Peyer's patch (tissue), 4 donors: ENCODE results near the gene KCNN1. TPM values are rescaled to one million over a fixed set of nuclear protein-coding genes. Genes with fewer than 3 reads are reported as not detected.

ENCODE experiments used
- DNase-seq, 3 donors: peaks; one replicate each; pipeline ENCODE4 v3.0.0-alpha.2; 2017 to 2019
- H3K27ac ChIP-seq, 4 donors: fragments of 200-600 bp; sonication (generic); one replicate each; pipeline ENCODE4 v1.5.1; 2016 to 2019
- H3K27me3 ChIP-seq, 2 donors: fragments of 200-600 bp; sonication (generic); one replicate each; pipeline ENCODE4 v1.5.1; 2019
- H3K36me3 ChIP-seq, 3 donors: fragments of 200-600 bp; sonication (generic); one replicate each; pipeline ENCODE4 v1.5.1; 2016 to 2019
- H3K4me1 ChIP-seq, 4 donors: fragments of 200-600 bp; sonication (generic); one replicate each; pipeline ENCODE4 v1.5.1; 2016 to 2019
- H3K4me3 ChIP-seq, 4 donors: fragments of 200-600 bp; sonication (generic); 1 replicate in 3 of 4; 2 replicates in 1 of 4; pipeline ENCODE4 v1.5.1; 2016 to 2019; ENCODE audit warnings: mild to moderate bottlenecking in 1 of 4
- H3K9me3 ChIP-seq, 4 donors: fragments of 200-600 bp; sonication (generic); one replicate each; pipeline ENCODE4 v1.5.1; 2016 to 2019; ENCODE audit warnings: mild to moderate bottlenecking in 1 of 4
- POLR2A ChIP-seq, 2 donors: fragments of 450-650 bp; IDR thresholded peaks; one replicate each; pipeline ENCODE4 v1.5.1; 2017; ENCODE audit warnings: antibody characterized with exemption in 2 of 2, mild to moderate bottlenecking in 2 of 2, moderate library complexity in 2 of 2
- total RNA-seq, 4 donors: library from RNA; depleted of rRNA; stranded (reverse); fragments of >200 nt; gene quantifications; one replicate each; pipeline ENCODE4 v1.1.0, GENCODE V29; 2016
- TF ChIP-seq, protein P1 (sequence below), 6 experiments: fragments of 450-650 bp in 4 of 6; fragments of 200-600 bp in 2 of 6; sonication (generic) in 1 of 6; IDR thresholded peaks; one replicate each; pipeline ENCODE4 v1.5.1; 2017 to 2019; ENCODE audit warnings: antibody characterized with exemption in 6 of 6, mild to moderate bottlenecking in 3 of 6, moderate library complexity in 1 of 6

Gene KCNN1
- total RNA-seq, 4 donors from 2014 or later, result not detected

DNA sequence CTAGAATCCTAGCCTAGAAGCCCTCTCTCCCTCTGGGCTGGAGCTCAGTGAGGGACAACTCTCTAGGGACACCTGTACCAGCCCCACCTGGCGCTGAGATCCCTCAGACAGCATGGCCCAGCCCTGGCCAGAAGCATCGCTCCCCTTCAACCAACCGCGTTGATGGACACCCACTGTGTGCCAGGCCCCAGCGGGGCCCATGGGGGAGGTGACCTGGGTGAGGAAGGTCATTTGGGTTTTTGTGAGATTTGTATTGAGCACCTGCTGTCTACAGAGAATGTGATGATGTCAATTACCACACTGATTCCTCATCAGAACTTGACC is 31.9 kb downstream of the KCNN1 start:
- H3K4me1 ChIP-seq, result peaks cover 0 to 23% (median 5%) of the 10 kb centered on the region in 4 donors
- no peaks in the 10 kb centered on the region for H3K27me3 ChIP-seq
- DNase-seq, result no peak
- H3K4me3 ChIP-seq, result no peak overlapping the region
- H3K36me3 ChIP-seq, result no peaks in the 10 kb centered on the region
- no peaks in the 10 kb centered on the region for H3K9me3 ChIP-seq
- H3K27ac ChIP-seq, result no peak overlapping the region
- TF ChIP-seq POLR2A (IDR thresholded peaks at IDR 0.05), result no peak
- TF ChIP-seq, protein P1, sequence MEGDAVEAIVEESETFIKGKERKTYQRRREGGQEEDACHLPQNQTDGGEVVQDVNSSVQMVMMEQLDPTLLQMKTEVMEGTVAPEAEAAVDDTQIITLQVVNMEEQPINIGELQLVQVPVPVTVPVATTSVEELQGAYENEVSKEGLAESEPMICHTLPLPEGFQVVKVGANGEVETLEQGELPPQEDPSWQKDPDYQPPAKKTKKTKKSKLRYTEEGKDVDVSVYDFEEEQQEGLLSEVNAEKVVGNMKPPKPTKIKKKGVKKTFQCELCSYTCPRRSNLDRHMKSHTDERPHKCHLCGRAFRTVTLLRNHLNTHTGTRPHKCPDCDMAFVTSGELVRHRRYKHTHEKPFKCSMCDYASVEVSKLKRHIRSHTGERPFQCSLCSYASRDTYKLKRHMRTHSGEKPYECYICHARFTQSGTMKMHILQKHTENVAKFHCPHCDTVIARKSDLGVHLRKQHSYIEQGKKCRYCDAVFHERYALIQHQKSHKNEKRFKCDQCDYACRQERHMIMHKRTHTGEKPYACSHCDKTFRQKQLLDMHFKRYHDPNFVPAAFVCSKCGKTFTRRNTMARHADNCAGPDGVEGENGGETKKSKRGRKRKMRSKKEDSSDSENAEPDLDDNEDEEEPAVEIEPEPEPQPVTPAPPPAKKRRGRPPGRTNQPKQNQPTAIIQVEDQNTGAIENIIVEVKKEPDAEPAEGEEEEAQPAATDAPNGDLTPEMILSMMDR (IDR thresholded peaks at IDR 0.05), result no peak

DNA sequence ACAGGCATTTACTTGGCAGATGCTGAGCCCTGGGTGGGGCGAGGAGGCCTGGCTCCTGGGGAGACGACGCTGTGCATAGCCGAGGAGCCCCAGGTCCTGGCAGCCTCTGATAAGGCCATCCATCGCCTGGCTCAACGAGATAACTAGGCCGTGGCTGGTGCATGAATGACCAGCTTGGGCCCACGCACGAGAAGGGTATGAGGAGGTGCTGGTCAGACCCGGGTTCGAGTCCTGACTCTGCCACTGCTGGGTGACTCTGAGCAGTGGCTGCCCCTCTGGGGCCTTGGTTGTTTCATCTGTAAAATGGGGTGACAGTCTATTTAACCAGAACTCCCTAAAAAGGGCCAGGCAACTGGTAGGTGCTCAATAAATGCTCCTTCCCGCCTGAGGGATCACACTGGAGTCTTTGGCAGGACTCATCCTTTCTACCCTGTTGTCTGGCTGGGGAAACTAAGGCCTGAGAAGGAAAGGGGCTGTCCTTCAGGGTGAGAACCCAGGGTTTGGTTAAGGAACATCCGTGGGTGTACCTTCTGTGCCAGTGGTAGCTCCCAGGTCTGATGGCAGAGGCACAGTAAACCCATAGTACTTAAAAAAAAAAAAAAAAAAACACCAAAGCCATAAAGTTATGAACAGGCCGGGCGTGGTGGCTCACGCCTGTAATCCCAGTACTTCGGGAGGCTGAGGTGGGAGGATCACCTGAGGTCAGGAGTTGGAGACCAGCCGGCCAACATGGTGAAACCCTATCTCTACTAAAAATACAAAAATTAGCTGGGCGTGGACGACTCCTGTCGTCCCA is 33.0 kb downstream of the KCNN1 start:
- H3K4me1 ChIP-seq, result peaks cover 0 to 23% (median 5%) of the 10 kb centered on the region in 4 donors
- DNase-seq, result no peak
- TF ChIP-seq, protein P1 (IDR thresholded peaks at IDR 0.05), result no peak
- H3K9me3 ChIP-seq, result no peaks in the 10 kb centered on the region
- no peaks in the 10 kb centered on the region for H3K36me3 ChIP-seq
- H3K27me3 ChIP-seq, result no peaks in the 10 kb centered on the region
- peak overlapping the region; percentile 89 to 97 (median 90) for H3K27ac ChIP-seq
- H3K4me3 ChIP-seq, result no peak overlapping the region

DNA sequence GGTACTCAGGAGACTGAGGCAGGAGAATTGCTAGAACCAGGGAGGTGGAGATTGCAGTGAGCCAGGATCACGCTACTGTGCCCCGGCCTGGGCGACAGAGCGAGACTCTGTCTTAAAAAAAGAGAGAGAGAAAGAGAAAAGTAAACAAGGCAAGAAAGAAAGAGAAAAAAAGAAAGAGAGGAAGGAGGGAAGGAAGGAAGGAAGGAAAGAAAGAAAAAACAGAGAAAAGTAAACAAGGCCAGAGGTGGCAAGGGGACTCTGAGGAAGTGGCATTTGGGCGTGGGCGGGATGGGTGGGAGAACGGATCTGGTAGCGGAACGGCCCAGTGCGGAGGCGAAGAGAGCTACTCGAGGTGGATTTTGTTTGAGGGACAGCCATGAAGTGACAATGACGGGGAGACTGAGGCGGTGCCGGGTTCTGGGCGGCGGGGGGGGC is 33.6 kb downstream of the KCNN1 start:
- Histone ChIP-seq H3K27me3 (no peaks in the 10 kb centered on the region), H3K9me3 (no peaks in the 10 kb centered on the region), H3K4me3 (peak overlapping the region; percentile 70 to 96 (median 90)), H3K4me1 (peaks cover 0 to 23% (median 5%) of the 10 kb centered on the region in 4 donors), H3K27ac (peak overlapping the region; percentile 89 to 97 (median 90)), H3K36me3 (no peaks in the 10 kb centered on the region)
- TF ChIP-seq POLR2A (IDR thresholded peaks at IDR 0.05), result no peak
- TF ChIP-seq, protein P1 (IDR thresholded peaks at IDR 0.05), result no peak
- DNase-seq, result no peak

DNA sequence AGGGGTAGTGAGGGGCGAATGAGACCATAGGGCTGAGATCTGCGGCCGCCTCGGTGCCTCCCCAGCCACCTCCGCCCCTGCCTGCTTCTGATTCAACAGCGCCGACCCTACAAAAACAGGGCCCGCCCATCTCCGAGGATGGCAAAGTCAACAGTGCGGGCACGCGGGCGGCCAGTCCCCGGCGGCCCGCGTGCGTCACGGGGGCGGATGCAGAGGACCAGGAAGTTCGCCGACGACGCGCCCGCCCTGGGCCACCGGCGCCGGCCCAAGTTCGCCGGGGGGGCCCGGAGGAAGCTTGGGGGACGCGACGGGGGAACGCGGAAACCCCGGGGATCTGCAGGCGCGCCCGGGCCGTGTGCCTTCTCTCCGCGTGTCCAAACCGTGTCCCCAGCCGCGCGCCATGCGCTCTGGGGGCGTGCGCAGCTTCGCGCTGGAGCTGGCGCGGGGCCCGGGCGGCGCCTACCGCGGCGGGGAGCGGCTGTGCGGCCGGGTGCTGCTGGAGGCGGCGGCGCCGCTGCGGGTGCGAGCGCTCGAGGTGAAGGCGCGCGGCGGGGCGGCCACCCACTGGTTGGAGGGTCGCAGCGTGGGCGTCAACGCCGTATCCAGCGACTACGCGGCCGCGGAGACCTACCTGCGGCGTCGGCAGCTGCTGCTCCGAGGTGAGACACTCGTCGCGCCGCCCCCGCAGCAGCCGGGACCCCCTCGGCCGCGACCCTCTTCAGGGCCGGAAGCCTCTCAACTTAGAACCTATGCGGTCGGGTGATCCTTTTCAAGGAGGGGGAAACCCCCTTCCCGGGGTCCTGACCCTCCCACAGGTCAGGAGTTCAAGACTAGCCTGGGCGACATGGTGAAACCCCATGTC is 34.2 kb downstream of the KCNN1 start:
- peak overlapping the region; percentile 70 to 96 (median 90) for H3K4me3 ChIP-seq
- TF ChIP-seq, protein P1 (IDR thresholded peaks at IDR 0.05), result peak in 1 of 6 experiments; percentile 2
- TF ChIP-seq POLR2A (IDR thresholded peaks at IDR 0.05), result peak; percentile 72 to 74
- no peaks in the 10 kb centered on the region for H3K27me3 ChIP-seq
- peak overlapping the region; percentile 89 to 97 (median 90) for H3K27ac ChIP-seq
- H3K4me1 ChIP-seq, result peaks cover 0 to 23% (median 5%) of the 10 kb centered on the region in 4 donors
- no peaks in the 10 kb centered on the region for H3K36me3 ChIP-seq
- peak; percentile 93 to 98 (median 97) for DNase-seq
- H3K9me3 ChIP-seq, result no peaks in the 10 kb centered on the region

DNA sequence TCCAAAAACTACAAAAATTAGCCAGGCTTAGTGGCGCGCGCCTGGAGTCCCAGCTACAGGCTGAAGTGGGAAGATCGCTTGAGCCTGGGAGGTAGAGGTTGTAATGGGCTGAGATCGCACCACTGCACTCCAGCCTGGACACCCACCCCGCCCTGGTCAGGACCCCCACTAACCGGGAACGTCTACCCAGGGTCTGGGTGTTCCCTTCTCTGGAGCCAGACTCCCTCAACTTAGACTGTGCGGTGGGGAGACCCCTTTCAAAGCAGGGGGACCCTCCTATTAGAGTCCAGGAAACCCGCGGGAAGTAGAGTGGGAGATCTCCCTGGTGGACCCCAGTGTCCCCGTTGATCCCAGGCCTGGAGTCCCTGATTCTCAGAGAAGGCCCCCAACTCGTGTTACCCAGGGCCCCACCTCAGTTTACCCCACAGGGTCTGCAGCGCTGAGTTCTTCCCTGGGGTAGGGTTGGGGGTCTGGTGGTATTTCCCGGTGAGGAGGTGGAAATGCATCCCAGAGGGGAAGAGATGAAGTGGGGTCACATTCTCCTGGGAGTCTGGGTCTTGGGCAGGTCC is 35.0 kb downstream of the KCNN1 start:
- TF ChIP-seq POLR2A (IDR thresholded peaks at IDR 0.05), result no peak
- TF ChIP-seq, protein P1 (IDR thresholded peaks at IDR 0.05), result no peak
- Histone ChIP-seq H3K9me3 (no peaks in the 10 kb centered on the region), H3K4me1 (peaks cover 0 to 23% (median 7%) of the 10 kb centered on the region in 4 donors), H3K4me3 (peak overlapping the region; percentile 70 to 96 (median 90)), H3K27me3 (no peaks in the 10 kb centered on the region), H3K36me3 (no peaks in the 10 kb centered on the region), H3K27ac (peak overlapping the region; percentile 89 to 97 (median 90))
- DNase-seq, result peak in 1 of 3 donors; percentile 60
